K562 (cell line): ENCODE data around the gene RTBDN. TPM values are rescaled to one million over a fixed set of nuclear protein-coding genes. Genes with fewer than 3 reads are reported as not detected.

Experiments
- ATAC-seq: fragments of 200-7000 bp; cut with Tn5 transposase; 3 replicates; pipeline ENCODE4 v1.9.1; 2020; ENCODE audit warnings: moderate library complexity
- BruUV-seq: library from RNA; stranded (reverse); fragments of 400-500 nt; replicated peaks from 2 replicates; lab custom pipeline; 2021; lab: Mats Ljungman, UMichigan
- CTCF ChIA-PET: fragments of 300-600 bp; formaldehyde crosslinking; extraction: SDS; loops from one replicate; lab custom pipeline; 2021; ENCODE audit warnings: low intra/inter-chr PET ratio; lab: Yijun Ruan, JAX
- POLR2A ChIA-PET: fragments of 300-600, 350-650 bp; sonication (Branson Sonifier 250); formaldehyde crosslinking; extraction: SDS; loops from one replicate; lab custom pipeline; 2021; ENCODE audit warnings: antibody characterized with exemption, inconsistent platforms; lab: Yijun Ruan, JAX
- DNase-seq, 4 experiments: peaks; one replicate each; pipeline versions ENCODE4 v3.0.0 to v3.0.0-alpha.2; 2011 to 2018; ENCODE audit warnings: low spot score in 3 of 4, mixed read lengths in 3 of 4; ENCODE audit errors: extremely low read depth in 1 of 4
- FAIRE-seq: peaks from 2 replicates; lab custom pipeline; 2011; peaks lifted over from hg19 to GRCh38; lab: Jason Lieb, UNC
- H2AFZ ChIP-seq: 2 replicates; pipeline ENCODE4 v1.6.0; 2011; ENCODE audit warnings: low read depth, low read length, control low read depth, inconsistent platforms
- H3K27ac ChIP-seq: fragments of 200-600 bp; 3 replicates; pipeline ENCODE4 v1.8.0; 2011; ENCODE audit warnings: low read depth, mild to moderate bottlenecking, control low read depth, inconsistent platforms, low read length, moderate library complexity, mixed read lengths; ENCODE audit errors: extremely low read depth
- H3K27me3 ChIP-seq, 2 experiments: fragments of 300-600 bp in 1 of 2; 2 replicates in 1 of 2; 3 replicates in 1 of 2; pipeline versions ENCODE4 v1.6.0 to v1.8.0; 2011; ENCODE audit warnings: inconsistent platforms in 2 of 2, low read length in 2 of 2, mild to moderate bottlenecking in 1 of 2, mixed read lengths in 1 of 2, moderate library complexity in 1 of 2; ENCODE audit not compliant: control insufficient read depth in 2 of 2, insufficient read depth in 2 of 2
- H3K36me3 ChIP-seq: fragments of 300-600 bp; 3 replicates; pipeline ENCODE4 v1.8.0; 2011; ENCODE audit warnings: mild to moderate bottlenecking, low read length, inconsistent platforms; ENCODE audit not compliant: control insufficient read depth, insufficient read depth
- H3K4me1 ChIP-seq, 2 experiments: fragments of 200-600 bp in 1 of 2; replicated peaks in 1 of 2; 2 replicates in 1 of 2; 3 replicates in 1 of 2; pipeline versions ENCODE4 v1.5.1 to v1.8.0; 2011; ENCODE audit warnings: inconsistent platforms in 2 of 2, low read length in 2 of 2, mild to moderate bottlenecking in 1 of 2, mixed read lengths in 1 of 2, moderate library complexity in 1 of 2; ENCODE audit not compliant: control insufficient read depth in 2 of 2, insufficient read depth in 2 of 2
- H3K4me2 ChIP-seq: 2 replicates; pipeline ENCODE4 v1.6.1; 2011; ENCODE audit warnings: low read length, control low read depth, inconsistent platforms, mixed read lengths; ENCODE audit not compliant: insufficient read depth
- H3K4me3 ChIP-seq: fragments of 200-600 bp; sonication (generic), shearing (Covaris generic); 2 replicates; pipeline ENCODE4 v1.5.1; 2016; ENCODE audit warnings: control low read depth, inconsistent platforms
- H3K79me2 ChIP-seq: fragments of 200-600 bp; 3 replicates; pipeline ENCODE4 v1.8.0; 2011; ENCODE audit warnings: low read length, inconsistent platforms; ENCODE audit not compliant: control insufficient read depth, insufficient read depth
- H3K9ac ChIP-seq, 2 experiments: 2 replicates each; pipeline versions ENCODE4 v1.6.0 to v1.6.1; 2011; ENCODE audit warnings: low read depth in 2 of 2, low read length in 2 of 2, control low read depth in 1 of 2, inconsistent platforms in 1 of 2, mild to moderate bottlenecking in 1 of 2, mixed read lengths in 1 of 2; ENCODE audit not compliant: insufficient read depth in 1 of 2
- H3K9me1 ChIP-seq: one replicate; pipeline ENCODE4 v1.6.0; 2011; ENCODE audit warnings: inconsistent platforms, mild to moderate bottlenecking, low read length, moderate library complexity; ENCODE audit not compliant: control insufficient read depth, insufficient read depth
- H3K9me3 ChIP-seq: replicated peaks from 2 replicates; pipeline ENCODE4 v1.5.1; 2011; ENCODE audit warnings: low read depth, low read length, inconsistent platforms; ENCODE audit not compliant: control insufficient read depth, insufficient read depth
- H4K20me1 ChIP-seq: replicated peaks from 2 replicates; pipeline ENCODE4 v1.6.1; 2011; ENCODE audit warnings: low read length, inconsistent platforms, mixed read lengths; ENCODE audit not compliant: control insufficient read depth, insufficient read depth
- CREM ChIP-seq: IDR thresholded peaks from 2 replicates; pipeline ENCODE4 v1.6.1; 2014; ENCODE audit warnings: antibody characterized with exemption, low read depth
- FOXK2 ChIP-seq, 2 experiments: fragments of 450-650 bp; IDR thresholded peaks in 1 of 2; conservative IDR thresholded peaks in 1 of 2; 2 replicates each; pipeline ENCODE4 v1.6.1; 2016; ENCODE audit warnings: low read depth in 2 of 2, mild to moderate bottlenecking in 1 of 2
- FUS ChIP-seq: fragments of 200-400 bp; formaldehyde crosslinking; optimal IDR thresholded peaks from 2 replicates; pipeline ENCODE3; 2017; ENCODE audit warnings: low read depth, low read length
- GTF2F1 ChIP-seq: IDR thresholded peaks from 2 replicates; pipeline ENCODE4 v1.6.1; 2011; ENCODE audit warnings: low read depth, low read length, improper control_type of control experiment
- MXI1 ChIP-seq: IDR thresholded peaks from 2 replicates; pipeline ENCODE4 v1.6.1; 2011; ENCODE audit warnings: low read depth, mild to moderate bottlenecking, improper control_type of control experiment, low read length
- PURB ChIP-seq: sonication (generic); formaldehyde crosslinking; IDR thresholded peaks from 2 replicates; pipeline ENCODE4 v1.9.0; 2021; ENCODE audit warnings: low read depth, mild to moderate bottlenecking, missing genetic modification reagents
- RBM25 ChIP-seq: fragments of 200-400 bp; formaldehyde crosslinking; IDR thresholded peaks from 2 replicates; pipeline ENCODE4 v1.6.1; 2018; ENCODE audit warnings: low read length, low read depth, moderate library complexity; ENCODE audit not compliant: severe bottlenecking
- TAF7 ChIP-seq: fragments of 450-650 bp; IDR thresholded peaks from 2 replicates; pipeline ENCODE4 v1.6.1; 2016; ENCODE audit warnings: missing genetic modification characterization, missing compliant biosample characterization
- TOE1 ChIP-seq, 2 experiments: fragments of 450-650 bp in 1 of 2; sonication (generic) in 1 of 2; formaldehyde crosslinking in 1 of 2; IDR thresholded peaks; 2 replicates each; pipeline versions ENCODE4 v1.7.1 to v1.8.0; 2016 to 2022; ENCODE audit warnings: borderline replicate concordance in 2 of 2, mild to moderate bottlenecking in 2 of 2, antibody characterized with exemption in 1 of 2, inconsistent platforms in 1 of 2, low read depth in 1 of 2, missing genetic modification reagents in 1 of 2, moderate library complexity in 1 of 2
- WHSC1 ChIP-seq: IDR thresholded peaks from one replicate; pipeline ENCODE4 v1.6.1; 2012; ENCODE audit warnings: low read length, control low read depth, inconsistent platforms
- XRCC3 ChIP-seq: fragments of 450-650 bp; IDR thresholded peaks from 2 replicates; pipeline ENCODE4 v1.6.1; 2017; ENCODE audit warnings: mild to moderate bottlenecking, moderate library complexity
- YY1 ChIP-seq, 3 experiments: IDR thresholded peaks; 2 replicates each; pipeline ENCODE4 v1.6.1; 2011; ENCODE audit warnings: low read length in 2 of 3, mild to moderate bottlenecking in 2 of 3, moderate library complexity in 2 of 3, borderline replicate concordance in 1 of 3, control low read depth in 1 of 3, low read depth in 1 of 3; ENCODE audit not compliant: insufficient read depth in 3 of 3, insufficient replicate concordance in 2 of 3, control insufficient read depth in 1 of 3, insufficient read length in 1 of 3; ENCODE audit errors: extremely low read depth in 1 of 3
- ZBTB43 ChIP-seq: sonication (generic); formaldehyde crosslinking; IDR thresholded peaks from 2 replicates; pipeline ENCODE4 v1.8.0; 2023; ENCODE audit warnings: mild to moderate bottlenecking, missing genetic modification reagents
- ZFPM2 ChIP-seq: fragments of 250-450 bp; sonication (Bioruptor Pico); IDR thresholded peaks from 2 replicates; pipeline ENCODE4 v1.5.1; 2022; ENCODE audit warnings: mild to moderate bottlenecking
- ZKSCAN1 ChIP-seq: fragments of 150-350 bp; IDR thresholded peaks from 2 replicates; pipeline ENCODE4 v1.6.1; 2016; ENCODE audit warnings: low read depth, low read length
- WGBS: fragments of 100-300 bp; shearing (Covaris generic); methylation state at CpG from one replicate; pipeline ENCODE4 v1.1.6; 2016; ENCODE audit warnings: low coverage, mixed read lengths; ENCODE audit not compliant: insufficient coverage; ENCODE audit errors: missing lambda C conversion rate; 5-methylcytosine and 5-hydroxymethylcytosine counted together
- in situ Hi-C: fragments of 300-500 bp; cut with MboI; formaldehyde crosslinking; loops from 4 replicates; pipeline ENCODE4 v1.15.0; 2018; ENCODE audit warnings: inconsistent platforms, mixed read lengths
- intact Hi-C: fragments of 100-400 bp; cut with micrococcal nuclease; formaldehyde crosslinking; loops from 2 replicates; pipeline ENCODE4 v1.14.2; 2022
- polyA plus RNA-seq, 8 experiments: library from polyadenylated mRNA; depleted of rRNA in 4 of 8; stranded (reverse) in 5 of 8; unstranded in 3 of 8; fragments of >200 nt; fragmentation: Nextera tagmentation in 2 of 8; fragmentation: Illumina TruSeq in 1 of 8; extraction: Ambion mirVana in 2 of 8; extraction: Trizol in 1 of 8; gene quantifications; 2 replicates each; pipeline versions ENCODE4 v1.2.1 to v1.2.3, GENCODE V29; 2011 to 2014; ENCODE audit warnings: inconsistent platforms in 1 of 8, missing spikeins in 1 of 8
- total RNA-seq, 7 experiments: library from RNA; depleted of rRNA in 6 of 7; stranded (reverse); fragments of >200 nt in 6 of 7; fragmentation: Illumina TruSeq in 2 of 7; extraction: Trizol in 2 of 7; gene quantifications; 2 replicates each; pipeline versions ENCODE4 v1.2.1 to v1.2.3, GENCODE V29; 2011 to 2021; ENCODE audit warnings: low replicate concordance in 1 of 7
- TF ChIP-seq, protein P1 (sequence below): IDR thresholded peaks from 2 replicates; pipeline ENCODE4 v1.6.1; 2016; ENCODE audit warnings: missing genetic modification characterization, missing compliant biosample characterization

Gene RTBDN
- total and polyA plus RNA-seq, 9 of the 15 experiments (the other 6 are each of a cell fraction or from before 2014, with no cell fraction given): 0.20 to 2.3 (median 0.72) TPM; not detected in 1

DNA sequence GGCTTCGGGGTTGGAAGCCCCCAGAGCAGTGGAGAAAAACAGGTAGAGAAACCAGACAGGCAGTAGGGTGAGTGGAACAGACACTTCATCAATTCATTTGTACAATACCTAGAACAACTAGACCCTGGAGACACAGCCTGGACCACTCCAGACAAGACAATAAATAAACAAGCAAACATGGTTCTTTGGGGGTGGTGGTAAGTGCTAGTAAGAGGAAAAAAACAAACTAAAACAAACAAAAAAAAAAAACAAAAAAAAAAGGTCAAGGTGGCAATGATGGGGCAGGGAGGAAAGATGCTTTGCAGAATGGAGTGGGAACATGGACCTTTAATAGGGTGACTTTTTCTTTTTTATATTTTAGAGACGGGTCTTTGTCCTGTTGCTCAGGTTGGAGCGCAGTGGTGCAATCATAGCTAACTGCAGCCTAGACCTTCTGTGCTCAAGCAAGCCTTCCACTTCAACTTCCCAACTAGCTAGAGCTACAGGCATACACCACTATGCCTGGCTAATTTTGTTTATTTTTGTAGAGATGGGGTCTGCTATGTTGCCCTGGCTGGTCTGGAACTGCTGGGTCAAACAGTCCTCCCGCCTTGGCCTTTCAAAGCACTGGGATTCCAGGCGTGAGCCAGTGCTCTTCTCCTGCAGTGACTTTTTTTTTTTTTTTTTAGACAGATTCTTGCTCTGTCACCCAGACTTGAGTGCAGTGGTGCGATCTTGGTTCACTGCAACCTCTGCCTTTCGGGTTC lies 40.0 kb downstream of the RTBDN start:
- no TSS peak for BruUV-seq
- H3K4me2 ChIP-seq: peak overlapping the region; percentile 96
- ChIA-PET CTCF (interaction anchor here (0.6 to 1.3 kb wide), 5 partner anchors 9 to 1413 kb away, joined by 3 to 8 read pairs (median 4); partner anchors contain the start of gene HOOK2), POLR2A (interaction anchor here (1.0 to 3.6 kb wide), 6 partner anchors 9 to 125 kb away, joined by 3 to 29 read pairs (median 7); partner anchors contain the start of genes RNASEH2A and THSD8)
- intact Hi-C loops: loop anchor here (10.0 kb wide), 1 partner anchor 230 kb away; no protein-coding TSS in a partner anchor
- in situ Hi-C loops: no loop called here
- peak overlapping the region; percentile 83 for H3K4me3 ChIP-seq
- H3K36me3 ChIP-seq: peaks cover 17% of the 10 kb centered on the region; the same call in 2 of the 3 replicates
- no peaks in the 10 kb centered on the region for H3K27me3 ChIP-seq
- peak overlapping the region; percentile 89 to 97 for H3K9ac ChIP-seq
- H3K4me1 ChIP-seq: peaks cover 24 to 66% of the 10 kb centered on the region in 2 experiments
- H4K20me1 ChIP-seq: peaks cover 13% of the 10 kb centered on the region; the same call in 1 of the 2 replicates
- H3K79me2 ChIP-seq: peaks cover 35% of the 10 kb centered on the region
- DNase-seq (peak in 1 of 4 experiments; percentile 22), ATAC-seq (no peak), FAIRE-seq (no peak)
- no peaks in the 10 kb centered on the region for H3K9me1 ChIP-seq
- H3K27ac ChIP-seq: peak overlapping the region; percentile 89; the same call in 2 of the 3 replicates
- no peaks in the 10 kb centered on the region for H3K9me3 ChIP-seq
- no peak overlapping the region for H2AFZ ChIP-seq
- WGBS: 77% methylated on average over 4 of the region's 7 CpGs
- TF ChIP-seq TAF7 (no peak), TOE1 (IDR thresholded peaks at IDR 0.05; ENCODE audit: borderline replicate concordance) (no peak), TOE1 (CRISPR knock-in tag; IDR thresholded peaks at IDR 0.05; ENCODE audit: borderline replicate concordance, low read depth) (no peak), ZKSCAN1 (no peak), PURB (CRISPR knock-in tag) (no peak), WHSC1 (no peak), RBM25 (no peak), CREM (no peak), ZBTB43 (CRISPR knock-in tag) (no peak), FOXK2 (conservative IDR thresholded peaks at IDR 0.05 in 1 of 2, IDR thresholded peaks at IDR 0.05 in 1 of 2; ENCODE audit: low read depth in 2 of 2) (0 out of 4 replicates have a peak, but pooled peaks of 1 of the 2 experiments have one; percentile 19), YY1 (IDR thresholded peaks at IDR 0.05; ENCODE audit: borderline replicate concordance in 1 of 3, control insufficient read depth in 1 of 3, extremely low read depth in 1 of 3, insufficient read depth in 3 of 3, insufficient read length in 1 of 3, insufficient replicate concordance in 2 of 3, low read depth in 1 of 3, low read length in 2 of 3) (no peak), FUS (peak; percentile 1), ZFPM2 (no peak), XRCC3 (no peak), GTF2F1 (no peak), MXI1 (no peak)
- TF ChIP-seq, protein P1, sequence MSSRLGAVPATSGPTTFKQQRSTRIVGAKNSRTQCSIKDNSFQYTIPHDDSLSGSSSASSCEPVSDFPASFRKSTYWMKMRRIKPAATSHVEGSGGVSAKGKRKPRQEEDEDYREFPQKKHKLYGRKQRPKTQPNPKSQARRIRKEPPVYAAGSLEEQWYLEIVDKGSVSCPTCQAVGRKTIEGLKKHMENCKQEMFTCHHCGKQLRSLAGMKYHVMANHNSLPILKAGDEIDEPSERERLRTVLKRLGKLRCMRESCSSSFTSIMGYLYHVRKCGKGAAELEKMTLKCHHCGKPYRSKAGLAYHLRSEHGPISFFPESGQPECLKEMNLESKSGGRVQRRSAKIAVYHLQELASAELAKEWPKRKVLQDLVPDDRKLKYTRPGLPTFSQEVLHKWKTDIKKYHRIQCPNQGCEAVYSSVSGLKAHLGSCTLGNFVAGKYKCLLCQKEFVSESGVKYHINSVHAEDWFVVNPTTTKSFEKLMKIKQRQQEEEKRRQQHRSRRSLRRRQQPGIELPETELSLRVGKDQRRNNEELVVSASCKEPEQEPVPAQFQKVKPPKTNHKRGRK (tag): 0 out of 2 replicates have a peak, but pooled peaks have one; percentile 35
